NCI-H82 treated with DMSO at 0.1 percent for 48 hours (cell line): ENCODE data around the gene BMP7.
"Not testable (repeated sequence)": the region's sequence is repeated elsewhere in the genome, so short reads cannot be mapped to it uniquely, and the experiment has no call there.

Experiments used
- DNase-seq: peaks from one replicate; lab custom pipeline; 2025; ENCODE audit not compliant: unreplicated experiment; lab: John Stamatoyannopoulos, UW

BMP7 gene

DNA sequence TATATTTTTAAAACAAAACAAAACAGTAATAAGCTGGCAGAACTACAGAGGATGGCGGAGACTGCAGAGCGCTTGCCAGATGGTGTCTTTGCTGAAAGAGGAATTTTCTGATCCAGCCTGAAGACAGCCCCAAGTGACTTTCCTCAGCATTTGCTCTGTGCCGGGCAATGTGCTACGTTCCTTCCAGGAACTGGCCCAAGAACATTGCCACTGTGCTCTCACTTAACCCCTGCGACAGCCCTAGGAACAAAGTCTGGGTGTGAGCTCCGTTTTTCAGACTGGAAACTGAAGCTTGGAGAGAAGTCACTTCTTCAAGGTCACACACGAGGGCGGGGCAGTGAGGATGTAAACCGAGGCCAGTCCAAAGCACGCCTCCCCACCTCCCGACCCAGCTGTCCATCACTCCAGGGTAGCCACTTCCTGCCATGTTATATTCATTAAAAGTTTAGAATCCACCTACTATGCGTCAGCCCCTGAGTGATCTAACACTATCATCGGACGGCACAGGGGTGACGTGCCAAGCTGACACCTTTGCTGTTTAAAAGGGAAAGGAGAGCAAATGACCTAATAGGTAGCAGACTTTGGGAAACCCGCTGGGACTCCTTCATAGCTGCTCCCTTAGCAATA, 22.3 kb upstream of the BMP7 start:
- no peak for DNase-seq

DNA sequence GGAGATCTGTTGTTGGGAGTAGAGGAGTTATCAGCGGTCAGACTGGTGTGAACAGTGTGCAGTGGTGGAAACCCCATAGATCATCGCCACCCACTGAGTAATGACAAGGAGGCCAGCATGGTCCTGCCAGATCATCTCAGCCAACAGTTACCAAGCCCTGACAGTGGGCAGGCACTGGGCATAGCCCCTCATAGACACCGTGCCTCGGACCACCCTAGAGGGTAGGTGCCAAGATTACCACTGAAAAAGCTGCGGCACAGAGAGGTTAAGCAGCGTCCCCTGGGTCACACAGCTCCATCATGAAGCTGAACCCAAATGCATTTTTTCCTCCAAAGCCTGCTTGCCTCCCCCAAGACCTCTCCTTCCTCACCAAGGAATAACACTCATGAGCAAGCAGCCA, 21.5 kb upstream of the BMP7 start:
- DNase-seq: no peak

DNA sequence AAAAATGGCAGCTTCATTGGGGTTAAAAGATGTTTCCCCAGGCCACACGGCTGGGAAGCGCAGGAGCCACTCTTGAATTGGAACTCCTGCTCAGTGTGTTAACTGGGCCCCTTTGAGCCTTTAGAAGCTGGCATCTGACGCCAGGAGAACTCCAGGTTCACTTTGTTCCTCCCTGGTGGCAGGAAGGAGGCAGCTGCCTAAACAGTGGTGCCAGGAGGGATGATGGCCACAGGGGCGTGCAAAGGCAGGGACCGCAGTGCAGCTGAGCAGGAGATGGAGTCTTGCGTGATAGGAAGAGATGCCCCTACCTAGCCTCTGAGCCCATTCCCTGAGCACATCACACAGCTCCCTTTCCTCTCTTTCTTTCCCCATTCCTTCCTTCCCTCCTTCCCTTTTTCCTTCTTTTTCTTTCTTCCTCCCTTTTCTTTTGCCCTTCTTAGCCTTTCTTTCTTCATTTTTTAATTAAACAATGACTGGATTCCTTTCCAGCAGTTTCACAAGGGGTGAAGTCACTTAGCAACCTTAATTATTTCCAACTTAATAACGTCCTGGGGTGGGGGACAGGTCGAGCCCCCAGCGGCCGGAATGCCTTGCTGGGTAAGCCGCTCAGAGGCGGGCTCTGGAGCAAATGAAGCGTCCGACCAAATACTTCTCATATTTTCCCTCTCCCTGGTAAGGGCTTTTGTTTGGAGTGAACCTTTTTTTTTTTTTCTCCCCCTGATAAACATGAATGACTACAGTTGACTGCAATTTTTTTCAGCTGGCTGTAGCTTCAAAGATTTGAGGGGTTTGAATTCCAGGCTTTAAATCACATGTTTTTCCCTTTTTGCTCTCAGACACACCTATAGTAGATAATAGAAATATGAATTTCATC, 20.8 kb upstream of the BMP7 start:
- no peak for DNase-seq

DNA sequence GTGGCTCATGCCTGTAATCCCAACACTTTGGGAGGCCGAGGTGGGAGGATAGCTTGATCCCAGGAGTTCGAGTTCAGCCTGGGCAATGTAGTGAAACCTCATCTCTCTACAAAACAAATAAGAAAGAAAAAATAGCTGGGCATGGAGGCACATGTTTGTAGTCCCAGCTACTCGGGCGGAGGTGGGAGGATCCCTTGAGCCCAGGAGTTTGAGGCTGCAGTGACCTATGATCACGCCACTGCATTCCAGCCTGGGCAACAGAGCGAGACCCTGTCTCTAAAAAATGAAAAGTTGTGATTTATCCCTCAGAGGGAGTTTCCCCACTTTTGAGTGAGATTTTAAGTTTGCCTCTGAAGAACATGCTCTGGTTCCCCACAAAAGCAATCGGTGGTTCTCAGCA, 17.4 kb upstream of the BMP7 start:
- no peak for DNase-seq

DNA sequence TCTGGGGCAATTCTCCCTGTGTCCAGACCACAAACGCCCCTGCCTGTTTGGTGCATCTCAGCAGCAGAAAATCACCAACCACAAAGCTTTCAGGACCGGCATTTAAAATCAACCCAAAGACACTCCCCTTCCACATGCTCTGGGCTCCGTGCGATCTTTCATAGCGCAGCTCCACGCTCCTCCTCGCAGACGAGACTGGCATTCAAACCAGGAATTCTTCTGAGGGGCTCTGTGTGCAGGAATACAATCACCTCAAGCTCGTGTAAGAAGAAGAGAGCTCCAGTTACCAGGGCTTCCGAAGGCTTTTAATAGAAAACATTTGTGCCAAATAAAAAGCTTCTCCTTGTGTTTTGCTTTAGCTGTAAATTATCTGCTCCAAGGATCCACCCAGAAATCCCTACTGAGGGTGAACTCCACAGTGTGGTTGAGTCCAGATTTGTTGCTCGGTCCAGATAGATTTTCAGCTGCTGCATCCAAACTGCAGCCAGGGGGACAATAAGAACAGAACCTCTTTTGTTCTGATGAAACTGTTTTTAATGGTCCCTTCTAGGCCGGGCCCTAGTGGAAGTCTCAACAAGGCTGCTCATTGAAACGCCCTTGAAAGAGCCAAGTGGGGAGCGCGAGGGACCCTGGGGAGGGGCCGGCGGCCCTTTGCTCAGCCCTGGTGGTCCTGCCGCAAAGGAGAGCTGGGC, 16.4 kb upstream of the BMP7 start:
- no peak for DNase-seq

DNA sequence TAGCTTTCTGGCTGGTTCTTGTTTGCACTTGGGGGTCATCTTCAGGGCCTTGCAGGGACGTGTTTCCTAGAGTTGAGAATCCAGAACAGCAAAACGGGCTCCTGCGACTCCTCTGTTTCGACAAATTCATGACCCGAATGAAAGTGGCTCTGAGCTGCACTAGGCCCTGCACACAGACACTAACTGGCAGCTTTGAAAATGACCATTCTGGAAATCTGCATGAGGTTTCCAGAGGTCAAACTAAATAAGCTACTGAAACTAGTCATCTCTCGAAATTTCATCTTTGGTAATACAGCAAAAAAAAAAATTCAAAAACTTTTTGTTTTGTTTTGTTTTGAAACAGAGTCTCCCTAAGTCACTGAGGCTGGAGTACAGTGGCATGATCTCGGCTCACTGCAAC, 15.5 kb upstream of the BMP7 start:
- no peak for DNase-seq

DNA sequence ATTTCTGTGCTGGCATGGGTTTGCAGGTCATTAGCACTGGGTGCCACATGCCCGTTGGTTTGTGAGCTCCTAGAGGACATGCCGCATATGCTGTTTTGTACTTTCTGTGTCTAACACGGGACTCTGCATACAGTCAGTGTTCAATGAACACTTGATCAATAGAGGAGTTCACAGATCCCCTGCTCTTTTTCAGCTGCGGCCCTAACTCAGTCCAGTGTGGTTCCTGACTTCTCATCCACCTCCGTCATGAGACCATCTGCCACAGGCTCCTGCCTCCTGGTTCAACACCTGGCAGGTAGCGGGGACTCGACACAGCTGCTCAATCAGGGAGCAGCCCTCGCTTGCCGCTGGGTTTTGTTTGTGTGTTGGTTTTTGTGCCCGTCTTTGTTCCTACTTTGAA, 13.8 kb upstream of the BMP7 start:
- no peak for DNase-seq

DNA sequence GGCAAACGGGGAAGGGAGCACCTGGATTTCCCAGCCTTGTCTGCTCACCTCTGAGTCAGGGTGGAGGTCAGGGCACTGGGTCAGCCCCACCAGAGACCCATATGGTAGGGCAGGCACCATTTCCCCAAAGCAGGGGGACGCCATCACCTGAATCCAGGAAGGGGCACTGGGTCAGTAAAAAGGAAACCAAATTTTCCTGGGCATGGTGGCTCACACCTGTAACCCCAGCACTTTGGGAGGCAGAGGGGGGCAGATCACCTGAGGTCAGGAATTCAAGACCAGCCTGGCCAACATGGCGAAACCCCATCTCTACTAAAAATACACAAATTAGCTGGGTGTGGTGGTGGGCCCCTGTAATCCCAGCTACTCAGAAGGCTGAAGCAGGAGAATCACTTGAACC, 13.1 kb upstream of the BMP7 start:
- DNase-seq: not testable (repeated sequence)

DNA sequence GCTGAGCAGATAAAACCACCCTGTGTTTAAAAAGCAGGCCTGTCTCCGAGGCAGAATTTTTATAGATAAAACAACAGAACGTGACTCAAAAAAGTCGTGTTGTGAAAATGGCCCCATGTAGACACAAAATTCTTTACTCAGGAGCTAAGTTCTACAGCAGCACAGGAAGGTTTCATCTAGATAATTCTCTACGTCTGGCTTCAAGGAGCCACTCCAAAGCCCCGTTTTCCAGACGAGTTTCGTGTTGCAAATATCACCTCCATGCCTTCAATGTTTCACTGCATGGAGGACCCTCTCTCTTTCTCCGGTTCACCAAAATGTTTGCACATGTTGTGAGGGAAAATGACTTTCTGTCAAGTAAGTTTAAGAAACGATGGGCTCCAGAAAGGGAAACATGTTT, 12.0 kb upstream of the BMP7 start:
- DNase-seq: no peak

DNA sequence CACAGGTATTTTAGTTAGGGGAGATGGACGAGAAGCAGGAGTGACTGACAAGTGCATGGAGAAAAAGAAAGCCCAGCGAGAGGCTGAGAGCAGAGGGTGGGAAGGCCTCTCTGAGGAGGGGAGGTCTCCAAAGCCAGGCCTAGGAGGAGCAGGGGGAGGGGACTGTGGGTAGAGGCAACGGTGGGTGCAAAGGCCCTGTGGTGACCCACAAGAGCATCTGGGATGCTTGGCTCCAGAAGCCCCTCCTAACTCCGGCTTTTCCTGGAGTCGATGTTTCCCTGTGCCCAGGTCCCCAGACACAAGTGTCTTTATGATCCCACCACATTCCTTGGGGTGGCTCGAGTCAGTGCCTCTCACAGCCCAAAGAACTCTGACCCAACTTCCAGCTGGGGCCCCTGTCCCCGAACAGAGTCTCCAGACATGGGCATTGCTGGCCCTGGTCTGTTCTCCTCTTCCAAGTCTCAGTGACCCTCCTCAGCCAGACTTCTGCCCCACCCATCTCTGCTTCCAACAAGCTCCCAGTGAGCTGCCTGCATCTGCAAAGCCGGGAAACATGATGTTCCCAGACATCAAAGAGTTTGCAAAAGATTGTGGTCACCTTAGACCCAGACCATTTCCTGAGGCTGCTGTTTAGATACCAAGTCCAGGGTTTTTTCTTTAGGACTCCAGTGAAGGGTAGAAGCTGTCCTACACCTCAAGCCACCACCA, 11.1 kb upstream of the BMP7 start:
- no peak for DNase-seq

DNA sequence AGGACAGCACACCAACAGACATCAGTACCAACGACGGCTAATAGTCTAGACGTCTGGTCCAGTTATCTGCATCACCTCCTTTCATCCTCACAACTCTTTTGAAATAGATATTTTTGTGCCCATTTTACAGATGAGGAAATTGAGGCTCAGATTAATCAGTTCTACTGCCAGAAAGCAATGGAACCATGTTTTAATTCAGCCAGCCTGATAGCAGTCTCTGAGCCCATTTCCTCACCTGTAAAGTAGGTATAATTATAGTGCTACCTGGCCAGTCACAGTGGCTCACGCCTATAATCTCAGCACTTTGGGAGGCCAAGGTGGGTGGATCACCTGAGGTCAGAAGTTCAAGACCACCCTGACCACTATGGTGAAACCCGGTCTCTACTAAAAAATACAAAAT, 9.8 kb upstream of the BMP7 start:
- no peak for DNase-seq

DNA sequence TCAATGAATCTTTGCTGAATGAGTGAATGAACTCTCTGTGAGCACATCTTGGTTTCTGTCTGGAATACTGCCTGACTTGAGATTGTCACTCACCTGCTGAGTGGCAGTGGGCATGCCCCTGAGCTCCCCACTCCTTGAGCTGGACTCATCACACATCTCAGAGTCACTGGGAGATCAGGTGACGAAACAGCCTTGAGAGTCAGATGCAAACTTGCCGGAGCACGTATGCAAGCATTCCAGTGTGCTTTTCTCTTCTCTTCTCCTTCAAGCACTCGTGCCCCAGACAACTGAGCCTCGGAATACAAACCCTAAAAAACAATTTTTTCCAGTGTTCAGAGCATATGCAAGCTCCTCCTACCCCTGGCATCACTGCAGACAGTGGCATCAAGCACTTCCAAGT, 9.4 kb upstream of the BMP7 start:
- DNase-seq: no peak

DNA sequence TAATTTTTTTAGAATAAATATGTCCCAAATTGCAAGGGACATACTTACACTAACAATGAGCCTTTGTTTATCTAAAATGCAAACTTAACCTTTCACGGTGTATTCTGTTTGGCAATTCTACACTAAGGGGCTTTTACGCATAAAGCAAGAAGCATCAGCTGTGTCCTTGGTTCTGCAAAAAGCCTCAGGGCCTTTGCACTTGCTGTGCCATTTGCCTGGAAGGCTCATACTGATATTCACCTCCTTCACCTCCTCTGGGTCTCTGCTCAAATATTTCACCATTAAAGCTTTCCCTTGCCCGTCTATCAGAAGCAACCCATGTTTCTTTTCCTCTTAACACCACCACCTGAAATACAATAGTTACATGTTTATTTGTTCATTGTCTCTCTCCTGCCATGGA, 8.9 kb upstream of the BMP7 start:
- no peak for DNase-seq

DNA sequence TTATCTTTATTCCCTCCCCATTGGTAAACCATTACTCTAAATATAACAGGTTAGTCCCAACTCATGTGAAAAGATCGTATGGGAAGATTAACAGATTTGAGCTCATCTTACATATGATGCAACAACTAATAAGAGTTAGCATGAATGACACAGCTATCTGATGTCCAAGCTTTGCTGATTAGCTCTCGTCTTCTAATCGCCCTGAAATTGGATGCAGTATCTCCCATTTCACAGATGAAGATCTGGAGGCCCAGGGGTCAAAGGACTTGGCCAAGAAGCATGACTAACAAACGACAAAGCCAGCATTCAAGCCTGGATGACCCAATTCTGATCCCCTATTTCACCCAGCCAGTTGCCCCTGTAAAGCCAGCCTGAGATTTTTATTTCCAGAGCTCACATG, 8.4 kb upstream of the BMP7 start:
- no peak for DNase-seq

DNA sequence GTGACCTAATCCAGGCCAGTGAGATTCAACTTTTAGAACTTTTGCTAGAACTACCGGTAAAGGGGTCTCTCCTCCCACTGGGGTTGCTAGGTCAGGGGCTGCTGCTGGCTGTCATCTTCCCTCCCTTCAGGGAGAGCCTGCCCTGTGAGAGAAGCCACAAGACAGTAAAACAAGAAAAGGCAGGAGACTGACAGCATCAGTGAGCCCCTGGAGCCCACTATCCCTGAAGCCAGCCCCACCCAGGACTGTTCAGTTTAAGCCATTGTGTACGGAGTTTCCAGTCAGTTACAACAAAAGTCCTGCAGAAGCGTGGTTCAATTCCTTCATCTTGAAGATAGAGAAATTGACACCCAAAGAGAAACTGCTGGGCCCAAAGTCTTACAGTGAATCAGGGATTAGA, 7.9 kb upstream of the BMP7 start:
- no peak for DNase-seq

DNA sequence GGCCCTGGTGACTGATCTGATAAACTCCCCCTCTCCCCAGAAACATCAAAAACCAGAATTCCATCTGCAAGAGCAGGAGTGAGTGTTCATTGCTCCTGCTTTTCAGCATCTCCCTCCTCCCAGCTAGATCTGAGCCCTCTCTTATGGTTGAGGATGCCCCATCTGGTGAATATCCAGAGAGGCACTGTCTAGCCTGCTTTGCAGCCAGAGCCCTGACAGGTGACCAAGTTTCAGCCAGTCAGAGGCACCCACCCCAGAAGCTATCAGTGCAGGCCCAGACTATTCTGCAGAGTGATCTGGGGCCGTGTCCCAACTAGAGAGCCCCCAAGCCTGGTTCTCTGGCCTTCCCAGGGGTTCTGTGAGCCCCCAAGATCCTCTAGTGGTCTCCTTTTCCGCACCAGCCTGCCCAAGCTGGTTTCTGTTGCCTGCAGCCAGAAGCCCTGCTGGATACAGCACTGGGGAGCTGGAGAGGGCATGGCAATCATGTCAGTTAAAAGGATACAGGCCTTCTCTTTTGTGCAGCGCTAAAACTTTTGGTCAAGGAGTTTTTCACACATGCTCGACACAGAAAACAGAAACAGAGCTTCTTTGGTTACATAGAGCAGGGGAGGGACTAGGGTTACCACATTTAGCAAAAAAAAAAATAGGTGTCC, 6.6 kb upstream of the BMP7 start:
- DNase-seq: no peak

DNA sequence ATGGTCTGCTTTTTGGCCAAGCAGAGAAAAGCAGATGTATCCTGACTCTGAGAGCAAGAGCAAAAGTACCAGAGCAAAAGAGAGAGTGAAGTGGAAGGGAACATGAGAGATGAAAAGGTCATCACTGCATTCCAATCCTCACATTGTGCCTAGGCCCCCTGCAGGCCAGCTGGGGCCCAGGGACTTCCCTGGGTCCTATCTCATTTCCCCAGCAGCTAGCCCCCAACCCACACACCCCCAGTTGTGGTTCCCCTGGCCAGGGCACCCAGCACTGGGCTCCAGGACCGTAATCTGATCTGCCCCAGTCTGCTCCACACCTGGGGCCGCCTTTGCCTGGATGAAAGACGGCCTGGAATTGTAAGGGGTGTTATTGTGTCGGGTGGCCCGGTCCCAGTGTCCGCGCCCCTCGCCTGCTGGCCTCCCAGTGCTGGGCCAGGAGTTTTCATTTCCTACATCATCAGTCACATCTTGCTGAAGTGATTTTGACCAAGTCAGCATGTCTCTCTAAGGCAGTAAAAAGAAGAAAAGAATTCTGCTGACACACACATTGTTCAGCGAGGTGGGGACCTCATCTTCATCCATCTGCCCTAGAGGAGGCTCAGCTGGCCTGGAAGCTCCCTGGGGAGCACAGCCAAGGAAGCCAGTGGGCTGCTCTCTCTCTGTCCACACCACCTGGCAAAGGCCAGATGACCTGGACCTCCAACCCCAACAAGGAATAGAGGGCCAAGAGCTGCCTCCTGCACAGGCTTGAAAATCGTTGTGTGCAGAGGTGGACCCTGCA, 4.0 kb upstream of the BMP7 start:
- no peak for DNase-seq

DNA sequence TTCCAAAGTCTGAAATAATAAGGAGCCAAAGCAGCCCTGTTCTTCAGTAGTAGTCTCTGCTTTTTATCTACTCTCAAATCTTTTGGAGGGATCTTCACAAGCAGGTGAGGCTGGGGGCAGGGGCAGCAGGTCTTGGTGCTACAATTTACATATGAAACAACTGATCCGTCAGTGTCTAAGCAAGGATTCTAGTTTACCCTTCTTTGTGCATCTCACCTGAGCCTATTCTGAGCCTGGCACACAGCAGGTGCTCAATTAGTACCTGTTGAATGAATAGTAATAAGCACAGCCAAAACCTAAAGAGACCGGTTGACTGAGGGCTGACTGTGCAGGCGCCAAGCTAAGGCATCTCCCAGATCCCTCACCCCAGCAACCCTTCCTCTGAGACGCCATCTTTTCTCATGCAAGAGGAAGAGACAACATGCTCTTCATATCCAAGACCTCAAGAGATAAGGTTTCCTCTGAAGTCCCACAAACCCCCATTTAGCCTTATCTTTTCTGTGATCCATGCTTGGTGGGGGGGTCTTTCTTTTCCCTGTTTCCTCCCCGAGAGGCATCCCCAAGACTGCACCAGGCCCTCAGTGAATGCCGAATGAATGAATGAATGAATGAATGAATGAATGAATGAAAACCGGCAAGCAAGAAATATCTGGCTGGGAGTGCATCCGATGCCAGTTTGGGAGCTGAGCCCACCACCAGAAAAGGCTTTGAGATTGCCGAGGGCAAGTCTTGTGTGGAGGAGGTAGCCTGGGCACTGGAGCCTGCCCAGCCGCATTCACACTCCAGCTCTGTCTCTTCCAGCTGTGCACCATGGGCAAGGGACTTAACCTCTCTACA, 2.9 kb upstream of the BMP7 start:
- DNase-seq: no peak

DNA sequence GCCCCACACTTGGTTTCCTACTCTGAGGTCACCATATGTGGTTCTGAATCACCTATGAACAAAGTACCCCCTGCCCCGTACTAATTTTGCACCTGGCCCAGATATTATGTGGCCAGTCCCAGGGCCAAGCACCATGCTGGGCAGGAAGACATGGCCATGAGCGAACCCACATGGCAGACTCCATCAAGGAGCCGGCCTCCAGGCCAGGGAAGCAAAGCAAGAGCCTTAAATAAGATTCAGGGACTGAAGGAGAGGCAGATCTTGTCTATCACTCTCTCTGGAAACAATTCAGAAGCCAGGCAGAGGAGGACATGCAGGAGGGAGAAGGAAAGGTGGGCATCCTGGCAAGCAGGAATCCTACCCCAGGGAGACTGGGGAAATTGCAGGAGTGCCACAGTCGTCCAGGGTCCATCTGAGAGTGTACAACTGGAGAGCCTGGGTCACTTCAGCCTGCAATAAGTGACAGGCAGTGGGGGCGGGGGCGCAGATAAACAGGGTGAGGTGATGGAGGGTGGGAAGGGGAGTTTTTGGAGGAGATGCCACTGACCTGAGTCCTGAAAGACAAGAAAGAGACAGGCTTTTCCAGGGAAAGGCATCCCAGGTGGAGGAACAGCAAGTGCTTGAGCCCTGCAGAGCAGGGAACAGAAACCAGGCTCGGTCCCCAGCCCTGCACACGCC, 2.1 kb upstream of the BMP7 start:
- DNase-seq: no peak
